PFSK-1 (cell line): ENCODE measurements around the gene SAT1.

Experiments used
- FOXP2 ChIP-seq: optimal IDR thresholded peaks from 2 replicates; pipeline ENCODE3; 2011; ENCODE audit warnings: borderline replicate concordance, control low read depth, inconsistent platforms; ENCODE audit not compliant: insufficient read depth; ENCODE audit errors: extremely low read length, extremely low read depth
- POLR2AphosphoS5 ChIP-seq: IDR thresholded peaks from 2 replicates; pipeline ENCODE4 v1.6.1; 2012; ENCODE audit warnings: low read depth, mild to moderate bottlenecking, control low read depth, low read length, moderate library complexity
- REST ChIP-seq, 2 experiments: IDR thresholded peaks; 2 replicates each; pipeline versions ENCODE4 v1.6.1 to v1.8.0; 2011 to 2012; ENCODE audit warnings: low read depth in 2 of 2, low read length in 2 of 2, control low read depth in 1 of 2, inconsistent platforms in 1 of 2, mild to moderate bottlenecking in 1 of 2, moderate library complexity in 1 of 2; ENCODE audit not compliant: insufficient read depth in 1 of 2
- SIN3A ChIP-seq: IDR thresholded peaks from 2 replicates; pipeline ENCODE4 v1.6.1; 2012; ENCODE audit warnings: mild to moderate bottlenecking, low read length, moderate library complexity, borderline replicate concordance; ENCODE audit not compliant: insufficient read depth
- TAF1 ChIP-seq: IDR thresholded peaks from 2 replicates; pipeline ENCODE4 v1.6.1; 2012; ENCODE audit warnings: low read length, control low read depth, borderline replicate concordance; ENCODE audit not compliant: insufficient read depth

SAT1 gene

GRCh38 chrX:23811108-23811651 is 28.2 kb downstream of the SAT1 start:
- TF ChIP-seq POLR2AphosphoS5: no peak
- no peak for TF ChIP-seq REST (IDR thresholded peaks at IDR 0.05; ENCODE audit: insufficient read depth in 1 of 2, low read depth in 2 of 2, low read length in 2 of 2)
- TF ChIP-seq SIN3A: no peak
- TF ChIP-seq TAF1: no peak
- no peak for TF ChIP-seq FOXP2

- TF ChIP-seq TAF1 (no peak), FOXP2 (no peak), REST (IDR thresholded peaks at IDR 0.05; ENCODE audit: insufficient read depth in 1 of 2, low read depth in 2 of 2, low read length in 2 of 2) (no peak), SIN3A (no peak), POLR2AphosphoS5 (no peak)
Observed at GRCh38 chrX:23811656-23812055, 28.7 kb downstream of the SAT1 start.

GRCh38 chrX:23813808-23814207 is 30.8 kb downstream of the SAT1 start:
- TF ChIP-seq TAF1 (no peak), POLR2AphosphoS5 (no peak), FOXP2 (no peak), REST (IDR thresholded peaks at IDR 0.05; ENCODE audit: insufficient read depth in 1 of 2, low read depth in 2 of 2, low read length in 2 of 2) (no peak), SIN3A (no peak)

- TF ChIP-seq SIN3A: no peak
- TF ChIP-seq FOXP2: no peak
- no peak for TF ChIP-seq POLR2AphosphoS5
- no peak for TF ChIP-seq REST (IDR thresholded peaks at IDR 0.05; ENCODE audit: insufficient read depth in 1 of 2, low read depth in 2 of 2, low read length in 2 of 2)
- no peak for TF ChIP-seq TAF1
Observed at GRCh38 chrX:23815376-23815775, 32.4 kb downstream of the SAT1 start.

- TF ChIP-seq POLR2AphosphoS5: no peak
- no peak for TF ChIP-seq TAF1
- TF ChIP-seq FOXP2: no peak
- no peak for TF ChIP-seq SIN3A
- TF ChIP-seq REST (IDR thresholded peaks at IDR 0.05; ENCODE audit: insufficient read depth in 1 of 2, low read depth in 2 of 2, low read length in 2 of 2): no peak
Observed at GRCh38 chrX:23816179-23816578, 33.2 kb downstream of the SAT1 start.
